Stimulated activated naive B cell treated with anti-CD40 and anti-IgM and Interleukin-4, amounts not matched to agents 10 μg/mL and 1 μg/mL and 100 μg/mL, for 72 hours (primary cell): Measurements from ENCODE around the gene MYBPC3.
A peak's percentile ranks its signal among the peaks of the same experiment; 100 is the strongest.

Experiments used
- ATAC-seq, 2 donors: fragments of 150-1000 bp; cut with Tn5 transposase; replicated peaks; 2 replicates each; pipeline ENCODE4 v1.10.0; 2021; ENCODE audit warnings: moderate library complexity in 1 of 2
- DNase-seq: peaks from one replicate; pipeline ENCODE4 v3.0.0; 2021
- H3K27ac Mint-ChIP-seq: one replicate; pipeline ENCODE4 v1.8.0; 2022; ENCODE audit warnings: mild to moderate bottlenecking, mixed read lengths
- H3K27me3 Mint-ChIP-seq, 2 donors: one replicate each; pipeline ENCODE4 v1.8.0; 2022; ENCODE audit warnings: mixed read lengths in 2 of 2
- H3K36me3 Mint-ChIP-seq, 2 donors: one replicate each; pipeline ENCODE4 v1.8.0; 2022; ENCODE audit warnings: mixed read lengths in 2 of 2, mild to moderate bottlenecking in 1 of 2
- H3K4me1 Mint-ChIP-seq, 2 donors: one replicate each; pipeline ENCODE4 v1.8.0; 2022; ENCODE audit warnings: mixed read lengths in 2 of 2, mild to moderate bottlenecking in 1 of 2
- H3K4me3 Mint-ChIP-seq, 2 donors: one replicate each; pipeline ENCODE4 v1.8.0; 2022; ENCODE audit warnings: mild to moderate bottlenecking in 2 of 2, mixed read lengths in 2 of 2, moderate library complexity in 1 of 2
- H3K9me3 Mint-ChIP-seq, 2 donors: one replicate each; pipeline ENCODE4 v1.8.0; 2022; ENCODE audit warnings: mixed read lengths in 2 of 2, mild to moderate bottlenecking in 1 of 2

The MYBPC3 gene

GRCh38 chr11:47332791-47333525 lies 19.5 kb downstream of the MYBPC3 start:
- no peak for ATAC-seq
- no peak overlapping the region for H3K4me3 Mint-ChIP-seq
- no peaks in the 10 kb centered on the region for H3K27me3 Mint-ChIP-seq
- H3K9me3 Mint-ChIP-seq = no peaks in the 10 kb centered on the region
- DNase-seq = no peak
- no peak overlapping the region for H3K27ac Mint-ChIP-seq
- peaks cover 8 to 17% of the 10 kb centered on the region in 2 donors for H3K36me3 Mint-ChIP-seq
- H3K4me1 Mint-ChIP-seq = peaks cover 8 to 15% of the 10 kb centered on the region in 2 donors

GRCh38 chr11:47332303-47332711 lies 20.2 kb downstream of the MYBPC3 start:
- no peak for DNase-seq
- ATAC-seq = no peak
- Mint-ChIP-seq H3K4me1 (peaks cover 13 to 20% of the 10 kb centered on the region in 2 donors), H3K27ac (peak overlapping the region; percentile 37), H3K9me3 (no peaks in the 10 kb centered on the region), H3K4me3 (no peak overlapping the region), H3K27me3 (no peaks in the 10 kb centered on the region), H3K36me3 (peaks cover 14 to 20% of the 10 kb centered on the region in 2 donors)

- Mint-ChIP-seq H3K4me3 (no peak overlapping the region), H3K27ac (peak overlapping the region; percentile 47), H3K4me1 (peaks cover 14 to 20% of the 10 kb centered on the region in 2 donors), H3K9me3 (no peaks in the 10 kb centered on the region), H3K36me3 (peaks cover 15 to 24% of the 10 kb centered on the region in 2 donors), H3K27me3 (no peaks in the 10 kb centered on the region)
- DNase-seq = no peak
- no peak for ATAC-seq
These were observed 20.8 kb downstream of the MYBPC3 start for GRCh38 chr11:47331454-47332302.

GRCh38 chr11:47329987-47330931 lies 22.2 kb downstream of the MYBPC3 start:
- ATAC-seq (no peak), DNase-seq (no peak)
- H3K36me3 Mint-ChIP-seq = peaks cover 23 to 32% of the 10 kb centered on the region in 2 donors
- no peak overlapping the region for H3K4me3 Mint-ChIP-seq
- H3K4me1 Mint-ChIP-seq = peaks cover 14 to 20% of the 10 kb centered on the region in 2 donors
- H3K9me3 Mint-ChIP-seq = no peaks in the 10 kb centered on the region
- peak overlapping the region; percentile 37 for H3K27ac Mint-ChIP-seq
- no peaks in the 10 kb centered on the region for H3K27me3 Mint-ChIP-seq

- Mint-ChIP-seq H3K27me3 (no peaks in the 10 kb centered on the region), H3K27ac (peak overlapping the region; percentile 87), H3K4me1 (peaks cover 14 to 20% of the 10 kb centered on the region in 2 donors), H3K36me3 (peaks cover 28 to 38% of the 10 kb centered on the region in 2 donors), H3K9me3 (no peaks in the 10 kb centered on the region), H3K4me3 (no peak overlapping the region)
- ATAC-seq (no peak), DNase-seq (no peak)
These were observed 23.0 kb downstream of the MYBPC3 start for GRCh38 chr11:47329431-47329986.

- peaks cover 28 to 38% of the 10 kb centered on the region in 2 donors for H3K36me3 Mint-ChIP-seq
- peaks cover 14 to 20% of the 10 kb centered on the region in 2 donors for H3K4me1 Mint-ChIP-seq
- DNase-seq (peak; percentile 23), ATAC-seq (peak; percentile 63 to 78)
- H3K4me3 Mint-ChIP-seq = no peak overlapping the region
- H3K27me3 Mint-ChIP-seq = no peaks in the 10 kb centered on the region
- peak overlapping the region; percentile 87 for H3K27ac Mint-ChIP-seq
- no peaks in the 10 kb centered on the region for H3K9me3 Mint-ChIP-seq
These were observed 23.8 kb downstream of the MYBPC3 start for GRCh38 chr11:47328449-47329390.

- Mint-ChIP-seq H3K4me3 (no peak overlapping the region), H3K4me1 (peaks cover 14 to 20% of the 10 kb centered on the region in 2 donors), H3K9me3 (no peaks in the 10 kb centered on the region), H3K36me3 (peaks cover 28 to 41% of the 10 kb centered on the region in 2 donors), H3K27ac (peak overlapping the region; percentile 87), H3K27me3 (no peaks in the 10 kb centered on the region)
- no peak for DNase-seq
- ATAC-seq = no peak
These were observed 24.6 kb downstream of the MYBPC3 start for GRCh38 chr11:47327949-47328348.

- ATAC-seq (no peak), DNase-seq (no peak)
- no peaks in the 10 kb centered on the region for H3K9me3 Mint-ChIP-seq
- no peak overlapping the region for H3K27ac Mint-ChIP-seq
- peaks cover 31 to 41% of the 10 kb centered on the region in 2 donors for H3K36me3 Mint-ChIP-seq
- peaks cover 14 to 20% of the 10 kb centered on the region in 2 donors for H3K4me1 Mint-ChIP-seq
- no peaks in the 10 kb centered on the region for H3K27me3 Mint-ChIP-seq
- H3K4me3 Mint-ChIP-seq = no peak overlapping the region
These were observed 25.5 kb downstream of the MYBPC3 start for GRCh38 chr11:47327025-47327424.

- Mint-ChIP-seq H3K36me3 (peaks cover 35 to 47% of the 10 kb centered on the region in 2 donors), H3K4me1 (peaks cover 14 to 20% of the 10 kb centered on the region in 2 donors), H3K27ac (no peak overlapping the region), H3K4me3 (no peak overlapping the region), H3K27me3 (no peaks in the 10 kb centered on the region), H3K9me3 (no peaks in the 10 kb centered on the region)
- DNase-seq (no peak), ATAC-seq (no peak)
These were observed 26.3 kb downstream of the MYBPC3 start for GRCh38 chr11:47326198-47326597.

- peaks cover 14 to 20% of the 10 kb centered on the region in 2 donors for H3K4me1 Mint-ChIP-seq
- no peak for DNase-seq
- peak overlapping the region; percentile 68 for H3K27ac Mint-ChIP-seq
- peaks cover 35 to 47% of the 10 kb centered on the region in 2 donors for H3K36me3 Mint-ChIP-seq
- H3K27me3 Mint-ChIP-seq = no peaks in the 10 kb centered on the region
- no peaks in the 10 kb centered on the region for H3K9me3 Mint-ChIP-seq
- ATAC-seq = no peak
- H3K4me3 Mint-ChIP-seq = no peak overlapping the region
These were observed 27.0 kb downstream of the MYBPC3 start for GRCh38 chr11:47325271-47326041.

GRCh38 chr11:47324520-47324919 lies 28.0 kb downstream of the MYBPC3 start:
- Mint-ChIP-seq H3K27ac (peak overlapping the region; percentile 42), H3K36me3 (peaks cover 32 to 45% of the 10 kb centered on the region in 2 donors)

GRCh38 chr11:47318166-47318565 lies 34.3 kb downstream of the MYBPC3 start:
- H3K9me3 Mint-ChIP-seq = no peaks in the 10 kb centered on the region
- peaks cover 0 to 7% of the 10 kb centered on the region in 2 donors for H3K4me1 Mint-ChIP-seq
- H3K4me3 Mint-ChIP-seq = no peak overlapping the region
- H3K27me3 Mint-ChIP-seq = no peaks in the 10 kb centered on the region
- ATAC-seq (no peak), DNase-seq (no peak)
- H3K36me3 Mint-ChIP-seq = peaks cover 24 to 27% of the 10 kb centered on the region in 2 donors
- H3K27ac Mint-ChIP-seq = peak overlapping the region; percentile 37

More at GRCh38 chr11:47324520-47324919, 28.0 kb downstream of the MYBPC3 start:
- ATAC-seq (no peak), DNase-seq (no peak)
- no peaks in the 10 kb centered on the region for H3K27me3 Mint-ChIP-seq
- H3K9me3 Mint-ChIP-seq = no peaks in the 10 kb centered on the region
- no peak overlapping the region for H3K4me3 Mint-ChIP-seq
- H3K4me1 Mint-ChIP-seq = peaks cover 14 to 19% of the 10 kb centered on the region in 2 donors
